ENCODE results near the gene RAB21.
"Not testable (repeated sequence)": the region's sequence is repeated elsewhere in the genome, so short reads cannot be mapped to it uniquely, and the experiment has no call there.

The RAB21 gene

GRCh38 chr12:71795901-71796300, 41.2 kb downstream of the RAB21 start:
- no peak for DNase-seq (ENCODE audit: low read depth in 3 of 3, low spot score in 1 of 3)

- DNase-seq (ENCODE audit: low read depth in 3 of 3, low spot score in 1 of 3) = no peak
These were observed 42.9 kb downstream of the RAB21 start for GRCh38 chr12:71797531-71797930.

DNA sequence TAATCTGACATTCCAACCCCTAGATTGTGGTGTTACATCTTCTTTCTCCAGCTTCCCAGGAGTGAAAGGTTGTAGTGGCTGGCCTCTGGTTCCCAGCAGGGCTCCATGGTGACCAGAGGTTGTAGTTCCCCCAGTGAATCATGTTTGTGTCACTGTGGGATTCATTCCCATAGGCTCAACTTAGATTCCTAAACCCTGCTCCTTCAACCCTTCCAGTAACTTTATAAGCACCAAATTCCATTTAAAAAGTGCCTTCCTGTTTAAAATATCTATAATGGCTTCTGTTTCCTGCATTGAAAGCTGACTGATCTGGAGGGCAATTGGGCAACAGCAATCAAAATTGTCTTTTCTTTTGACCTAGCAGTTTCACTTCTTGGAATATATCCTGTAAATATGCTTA, 44.4 kb downstream of the RAB21 start:
- no peak for DNase-seq (ENCODE audit: low read depth in 3 of 3, low spot score in 1 of 3)

DNA sequence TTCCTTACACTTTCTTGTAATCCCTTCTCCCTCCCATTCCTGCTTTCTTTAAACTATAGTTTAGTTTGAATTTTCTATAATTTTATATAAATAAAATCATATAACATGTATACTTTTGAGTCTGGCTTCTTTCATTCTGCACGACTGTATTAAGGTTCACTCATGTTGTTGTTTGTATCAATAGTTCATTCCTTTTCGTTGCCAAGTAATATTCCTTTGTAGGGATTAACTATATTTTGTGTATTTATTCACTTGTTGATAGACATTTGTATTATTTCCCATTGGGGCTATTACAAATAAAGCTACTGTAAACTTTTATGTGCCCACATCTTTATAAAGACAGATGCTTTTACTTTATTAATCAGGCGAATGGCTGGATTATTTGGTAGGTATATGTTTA, 45.5 kb downstream of the RAB21 start:
- no peak for DNase-seq (ENCODE audit: low read depth in 3 of 3, low spot score in 1 of 3)

GRCh38 chr12:71804505-71804904, 49.8 kb downstream of the RAB21 start:
- no peak for DNase-seq (ENCODE audit: low read depth in 3 of 3, low spot score in 1 of 3)

GRCh38 chr12:71810921-71811320, 56.3 kb downstream of the RAB21 start:
- no peak for DNase-seq (ENCODE audit: low read depth in 3 of 3, low spot score in 1 of 3)

- not testable (repeated sequence) for DNase-seq (ENCODE audit: low read depth in 3 of 3, low spot score in 1 of 3)
These were observed 60.6 kb downstream of the RAB21 start for GRCh38 chr12:71815242-71815641.

DNA sequence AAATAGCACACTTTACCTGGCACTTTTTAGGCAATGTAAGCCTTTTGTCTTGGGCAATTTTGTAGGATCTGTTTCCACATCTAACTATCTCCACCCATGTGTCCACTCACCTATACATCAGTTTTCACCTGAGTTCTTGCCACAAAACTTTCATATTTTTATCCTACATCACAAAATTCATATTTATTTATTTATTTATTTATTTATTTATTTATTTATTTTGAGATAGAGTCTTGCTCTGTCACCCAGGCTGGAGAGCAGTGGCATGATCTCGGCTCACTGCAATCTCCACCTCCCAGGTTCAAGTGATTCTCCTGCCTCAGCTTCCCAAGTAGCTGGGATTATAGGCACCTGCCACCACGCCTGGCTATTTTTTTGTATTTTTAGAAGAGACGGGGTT, 67.4 kb downstream of the RAB21 start:
- not testable (repeated sequence) for DNase-seq (ENCODE audit: low read depth in 3 of 3, low spot score in 1 of 3)

DNA sequence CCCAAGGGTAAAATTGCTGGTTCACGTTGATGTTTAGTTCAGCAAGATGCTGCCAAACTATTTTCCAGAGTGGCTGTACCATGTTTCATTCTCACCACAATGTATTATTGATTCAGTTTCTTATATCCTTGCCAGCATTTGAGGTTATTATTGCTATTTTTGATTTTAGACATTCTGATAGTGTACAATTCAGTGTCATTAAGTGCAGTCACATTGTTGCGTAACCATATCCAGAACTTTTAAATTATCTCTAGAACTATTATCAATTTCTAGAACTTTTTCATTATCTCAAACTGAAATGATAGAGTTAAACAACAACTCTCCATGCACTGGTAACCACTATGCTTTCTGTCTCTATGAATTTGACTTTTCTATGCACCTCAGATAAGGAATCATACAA, 74.2 kb downstream of the RAB21 start:
- no peak for DNase-seq (ENCODE audit: low read depth in 3 of 3, low spot score in 1 of 3)

DNA sequence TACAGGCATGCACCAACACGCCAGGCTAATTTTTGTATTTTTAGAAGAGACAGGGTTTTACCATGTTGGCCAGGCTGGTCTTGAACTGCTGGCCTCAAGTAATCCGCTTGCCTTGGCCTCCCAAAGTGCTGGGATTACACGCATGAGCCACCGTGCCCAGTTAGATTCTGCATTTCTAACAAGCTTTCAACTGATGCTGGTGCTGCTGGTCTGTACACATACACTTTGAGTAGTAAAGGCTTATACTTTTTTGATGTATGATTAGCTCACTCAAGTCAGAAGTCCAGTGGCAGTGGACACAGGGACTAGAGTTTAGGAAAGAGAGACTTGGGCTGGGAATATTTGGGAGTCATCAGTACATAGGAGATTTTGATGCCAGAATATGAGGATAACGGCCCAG, 82.7 kb downstream of the RAB21 start:
- no peak for DNase-seq (ENCODE audit: low read depth in 3 of 3, low spot score in 1 of 3)

DNA sequence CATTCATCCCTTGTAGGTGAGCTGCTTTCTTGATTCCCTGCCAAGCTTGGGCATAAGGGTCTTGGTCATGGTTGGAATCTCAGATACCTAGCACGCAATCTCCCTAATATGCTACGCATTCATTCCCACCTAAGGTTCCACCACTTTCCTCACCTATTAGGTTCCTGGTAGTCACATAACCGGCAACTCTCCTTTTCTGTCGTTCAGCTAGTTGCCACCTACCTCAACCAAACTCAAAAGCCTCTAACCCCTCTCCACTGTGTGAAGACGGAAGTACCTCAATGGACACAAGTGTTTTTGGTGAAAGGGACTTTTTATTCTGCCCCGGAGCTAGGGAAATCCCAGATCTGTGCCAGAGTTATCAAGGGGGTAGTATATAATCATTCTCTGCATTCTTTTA, 83.6 kb downstream of the RAB21 start:
- DNase-seq (ENCODE audit: low read depth in 3 of 3, low spot score in 1 of 3) = no peak

- DNase-seq (ENCODE audit: low read depth in 3 of 3, low spot score in 1 of 3) = no peak
These were observed 84.0 kb downstream of the RAB21 start for GRCh38 chr12:71838676-71839075.

DNA sequence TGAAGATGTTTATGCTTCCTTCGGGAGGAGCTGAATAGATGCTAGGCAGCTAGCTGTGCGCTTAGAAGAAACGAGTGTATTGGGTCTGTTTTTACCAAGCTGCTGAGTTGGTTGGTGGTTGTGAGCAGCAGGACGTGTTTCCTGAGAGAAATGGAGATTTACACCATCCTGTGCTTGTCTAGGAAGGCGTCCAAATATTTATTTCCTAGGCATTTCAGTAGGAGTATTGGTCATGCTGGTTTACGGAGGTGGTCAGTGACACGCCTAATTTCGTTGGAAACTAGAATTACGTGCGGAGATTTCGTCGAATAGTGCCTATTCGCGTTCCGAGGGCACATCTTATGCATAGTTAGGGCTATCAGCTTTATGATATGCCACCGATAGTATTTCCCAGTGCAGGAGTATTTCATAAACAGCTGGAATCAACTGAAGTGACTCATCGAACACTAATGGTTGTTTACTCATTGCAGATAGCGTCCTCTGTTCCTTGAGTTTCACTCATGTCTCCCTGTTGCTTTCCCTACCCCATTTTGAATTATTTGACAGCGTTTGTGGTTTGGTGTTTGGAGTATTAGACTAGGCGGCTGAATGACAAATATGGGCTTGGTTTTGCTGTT, 85.7 kb downstream of the RAB21 start:
- DNase-seq (ENCODE audit: low read depth in 3 of 3, low spot score in 1 of 3) = no peak

DNA sequence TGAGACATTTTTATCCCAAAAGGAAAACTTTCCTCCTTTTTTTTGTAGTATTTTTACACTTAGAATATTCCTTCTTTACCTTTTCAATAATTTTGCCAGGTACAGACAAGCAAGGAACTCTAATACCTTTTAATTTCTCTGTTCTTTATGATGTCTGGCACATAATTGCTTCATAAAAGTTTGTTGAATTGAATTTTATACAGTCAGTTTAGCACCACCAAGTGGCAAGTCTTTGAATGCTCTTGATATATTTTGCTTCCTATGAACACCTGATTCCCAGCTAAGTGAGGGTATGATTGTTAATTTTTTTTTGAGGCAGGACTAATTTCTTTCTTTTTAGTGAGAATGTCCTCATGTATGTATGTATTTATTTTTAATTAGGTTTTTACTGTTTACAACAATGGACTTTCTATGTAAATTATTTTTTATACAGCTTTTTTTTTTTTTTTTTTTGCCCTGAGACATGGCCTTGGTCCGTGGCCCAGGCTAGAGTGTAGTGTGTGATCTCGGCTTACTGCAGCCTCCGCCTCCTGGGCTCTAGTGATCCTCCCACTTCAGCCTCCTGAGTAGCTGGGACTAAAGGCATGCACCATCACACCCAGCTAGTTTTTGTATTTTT, 91.8 kb downstream of the RAB21 start:
- no peak for DNase-seq (ENCODE audit: low read depth in 3 of 3, low spot score in 1 of 3)

- DNase-seq (ENCODE audit: low read depth in 3 of 3, low spot score in 1 of 3) = no peak
These were observed 93.5 kb downstream of the RAB21 start for GRCh38 chr12:71848212-71848611.

- no peak for DNase-seq (ENCODE audit: low read depth in 3 of 3, low spot score in 1 of 3)
These were observed 94.6 kb downstream of the RAB21 start for GRCh38 chr12:71849109-71849851.

Measured in stimulated activated CD4-positive, alpha-beta T cell treated with anti-CD3 and anti-CD28 coated beads, TNF-alpha, amount 100 ng/mL, for 1 hour (primary cell).